K562 (cell line): ENCODE results near the gene HMCN2. TPM values are rescaled to one million over a fixed set of nuclear protein-coding genes. Genes with fewer than 3 reads are reported as not detected.

ENCODE experiments used
- ATAC-seq: fragments of 200-7000 bp; cut with Tn5 transposase; 3 replicates; pipeline ENCODE4 v1.9.1; 2020; ENCODE audit warnings: moderate library complexity
- BruUV-seq: library from RNA; stranded (reverse); fragments of 400-500 nt; replicated peaks from 2 replicates; lab custom pipeline; 2021; lab: Mats Ljungman, UMichigan
- CTCF ChIA-PET: fragments of 300-600 bp; formaldehyde crosslinking; extraction: SDS; loops from one replicate; lab custom pipeline; 2021; ENCODE audit warnings: low intra/inter-chr PET ratio; lab: Yijun Ruan, JAX
- POLR2A ChIA-PET: fragments of 300-600, 350-650 bp; sonication (Branson Sonifier 250); formaldehyde crosslinking; extraction: SDS; loops from one replicate; lab custom pipeline; 2021; ENCODE audit warnings: antibody characterized with exemption, inconsistent platforms; lab: Yijun Ruan, JAX
- DNase-seq, 4 experiments: peaks; one replicate each; pipeline versions ENCODE4 v3.0.0 to v3.0.0-alpha.2; 2011 to 2018; ENCODE audit warnings: low spot score in 3 of 4, mixed read lengths in 3 of 4; ENCODE audit errors: extremely low read depth in 1 of 4
- FAIRE-seq: peaks from 2 replicates; lab custom pipeline; 2011; peaks lifted over from hg19 to GRCh38; lab: Jason Lieb, UNC
- H2AFZ ChIP-seq: 2 replicates; pipeline ENCODE4 v1.6.0; 2011; ENCODE audit warnings: low read depth, low read length, control low read depth, inconsistent platforms
- H3K27ac ChIP-seq: fragments of 200-600 bp; 3 replicates; pipeline ENCODE4 v1.8.0; 2011; ENCODE audit warnings: low read depth, mild to moderate bottlenecking, control low read depth, inconsistent platforms, low read length, moderate library complexity, mixed read lengths; ENCODE audit errors: extremely low read depth
- H3K27me3 ChIP-seq, 2 experiments: fragments of 300-600 bp in 1 of 2; 2 replicates in 1 of 2; 3 replicates in 1 of 2; pipeline versions ENCODE4 v1.6.0 to v1.8.0; 2011; ENCODE audit warnings: inconsistent platforms in 2 of 2, low read length in 2 of 2, mild to moderate bottlenecking in 1 of 2, mixed read lengths in 1 of 2, moderate library complexity in 1 of 2; ENCODE audit not compliant: control insufficient read depth in 2 of 2, insufficient read depth in 2 of 2
- H3K36me3 ChIP-seq: fragments of 300-600 bp; 3 replicates; pipeline ENCODE4 v1.8.0; 2011; ENCODE audit warnings: mild to moderate bottlenecking, low read length, inconsistent platforms; ENCODE audit not compliant: control insufficient read depth, insufficient read depth
- H3K4me1 ChIP-seq, 2 experiments: fragments of 200-600 bp in 1 of 2; replicated peaks in 1 of 2; 2 replicates in 1 of 2; 3 replicates in 1 of 2; pipeline versions ENCODE4 v1.5.1 to v1.8.0; 2011; ENCODE audit warnings: inconsistent platforms in 2 of 2, low read length in 2 of 2, mild to moderate bottlenecking in 1 of 2, mixed read lengths in 1 of 2, moderate library complexity in 1 of 2; ENCODE audit not compliant: control insufficient read depth in 2 of 2, insufficient read depth in 2 of 2
- H3K4me2 ChIP-seq: 2 replicates; pipeline ENCODE4 v1.6.1; 2011; ENCODE audit warnings: low read length, control low read depth, inconsistent platforms, mixed read lengths; ENCODE audit not compliant: insufficient read depth
- H3K4me3 ChIP-seq: fragments of 200-600 bp; sonication (generic), shearing (Covaris generic); 2 replicates; pipeline ENCODE4 v1.5.1; 2016; ENCODE audit warnings: control low read depth, inconsistent platforms
- H3K79me2 ChIP-seq: fragments of 200-600 bp; 3 replicates; pipeline ENCODE4 v1.8.0; 2011; ENCODE audit warnings: low read length, inconsistent platforms; ENCODE audit not compliant: control insufficient read depth, insufficient read depth
- H3K9ac ChIP-seq, 2 experiments: 2 replicates each; pipeline versions ENCODE4 v1.6.0 to v1.6.1; 2011; ENCODE audit warnings: low read depth in 2 of 2, low read length in 2 of 2, control low read depth in 1 of 2, inconsistent platforms in 1 of 2, mild to moderate bottlenecking in 1 of 2, mixed read lengths in 1 of 2; ENCODE audit not compliant: insufficient read depth in 1 of 2
- H3K9me1 ChIP-seq: one replicate; pipeline ENCODE4 v1.6.0; 2011; ENCODE audit warnings: inconsistent platforms, mild to moderate bottlenecking, low read length, moderate library complexity; ENCODE audit not compliant: control insufficient read depth, insufficient read depth
- H3K9me3 ChIP-seq: replicated peaks from 2 replicates; pipeline ENCODE4 v1.5.1; 2011; ENCODE audit warnings: low read depth, low read length, inconsistent platforms; ENCODE audit not compliant: control insufficient read depth, insufficient read depth
- H4K20me1 ChIP-seq: replicated peaks from 2 replicates; pipeline ENCODE4 v1.6.1; 2011; ENCODE audit warnings: low read length, inconsistent platforms, mixed read lengths; ENCODE audit not compliant: control insufficient read depth, insufficient read depth
- HNRNPLL ChIP-seq: fragments of 200-400 bp; formaldehyde crosslinking; IDR thresholded peaks from 2 replicates; pipeline ENCODE4 v1.6.1; 2017; ENCODE audit warnings: low read length, low read depth, mild to moderate bottlenecking; ENCODE audit not compliant: poor library complexity, severe bottlenecking
- SMC3 ChIP-seq: conservative IDR thresholded peaks from 2 replicates; pipeline ENCODE4 v1.6.1; 2011; ENCODE audit warnings: low read depth, low read length, improper control_type of control experiment; ENCODE audit not compliant: insufficient read depth
- TARDBP ChIP-seq: fragments of 450-650 bp; IDR thresholded peaks from 2 replicates; pipeline ENCODE4 v1.6.1; 2016
- XRCC5 ChIP-seq: fragments of 200-400 bp; formaldehyde crosslinking; IDR thresholded peaks from 2 replicates; pipeline ENCODE4 v1.6.1; 2017; ENCODE audit warnings: low read depth, mild to moderate bottlenecking, low read length
- ZNF12 ChIP-seq: sonication (generic); formaldehyde crosslinking; IDR thresholded peaks from 2 replicates; pipeline ENCODE4 v1.4.0; 2020; ENCODE audit warnings: mild to moderate bottlenecking, missing genetic modification reagents
- WGBS: fragments of 100-300 bp; shearing (Covaris generic); methylation state at CpG from one replicate; pipeline ENCODE4 v1.1.6; 2016; ENCODE audit warnings: low coverage, mixed read lengths; ENCODE audit not compliant: insufficient coverage; ENCODE audit errors: missing lambda C conversion rate; 5-methylcytosine and 5-hydroxymethylcytosine counted together
- in situ Hi-C: fragments of 300-500 bp; cut with MboI; formaldehyde crosslinking; loops from 4 replicates; pipeline ENCODE4 v1.15.0; 2018; ENCODE audit warnings: inconsistent platforms, mixed read lengths
- intact Hi-C: fragments of 100-400 bp; cut with micrococcal nuclease; formaldehyde crosslinking; loops from 2 replicates; pipeline ENCODE4 v1.14.2; 2022
- polyA plus RNA-seq, 8 experiments: library from polyadenylated mRNA; depleted of rRNA in 4 of 8; stranded (reverse) in 5 of 8; unstranded in 3 of 8; fragments of >200 nt; fragmentation: Nextera tagmentation in 2 of 8; fragmentation: Illumina TruSeq in 1 of 8; extraction: Ambion mirVana in 2 of 8; extraction: Trizol in 1 of 8; gene quantifications; 2 replicates each; pipeline versions ENCODE4 v1.2.1 to v1.2.3, GENCODE V29; 2011 to 2014; ENCODE audit warnings: inconsistent platforms in 1 of 8, missing spikeins in 1 of 8
- total RNA-seq, 7 experiments: library from RNA; depleted of rRNA in 6 of 7; stranded (reverse); fragments of >200 nt in 6 of 7; fragmentation: Illumina TruSeq in 2 of 7; extraction: Trizol in 2 of 7; gene quantifications; 2 replicates each; pipeline versions ENCODE4 v1.2.1 to v1.2.3, GENCODE V29; 2011 to 2021; ENCODE audit warnings: low replicate concordance in 1 of 7
- TF ChIP-seq, protein P1 (sequence below), 2 experiments: fragments of 450-650 bp; formaldehyde crosslinking in 1 of 2; IDR thresholded peaks; 2 replicates each; pipeline versions ENCODE4 v1.4.0 to v1.6.1; 2014 to 2020; ENCODE audit warnings: mild to moderate bottlenecking in 2 of 2, borderline replicate concordance in 1 of 2, low read depth in 1 of 2
- TF ChIP-seq, protein P2 (sequence below): fragments of 150-350 bp; conservative IDR thresholded peaks from 2 replicates; pipeline ENCODE4 v1.6.1; 2014; ENCODE audit warnings: low read length

HMCN2 gene
- total and polyA plus RNA-seq, 9 of the 15 experiments (the other 6 are each of a cell fraction or from before 2014, with no cell fraction given) = 0.01 TPM; not detected in 8

DNA sequence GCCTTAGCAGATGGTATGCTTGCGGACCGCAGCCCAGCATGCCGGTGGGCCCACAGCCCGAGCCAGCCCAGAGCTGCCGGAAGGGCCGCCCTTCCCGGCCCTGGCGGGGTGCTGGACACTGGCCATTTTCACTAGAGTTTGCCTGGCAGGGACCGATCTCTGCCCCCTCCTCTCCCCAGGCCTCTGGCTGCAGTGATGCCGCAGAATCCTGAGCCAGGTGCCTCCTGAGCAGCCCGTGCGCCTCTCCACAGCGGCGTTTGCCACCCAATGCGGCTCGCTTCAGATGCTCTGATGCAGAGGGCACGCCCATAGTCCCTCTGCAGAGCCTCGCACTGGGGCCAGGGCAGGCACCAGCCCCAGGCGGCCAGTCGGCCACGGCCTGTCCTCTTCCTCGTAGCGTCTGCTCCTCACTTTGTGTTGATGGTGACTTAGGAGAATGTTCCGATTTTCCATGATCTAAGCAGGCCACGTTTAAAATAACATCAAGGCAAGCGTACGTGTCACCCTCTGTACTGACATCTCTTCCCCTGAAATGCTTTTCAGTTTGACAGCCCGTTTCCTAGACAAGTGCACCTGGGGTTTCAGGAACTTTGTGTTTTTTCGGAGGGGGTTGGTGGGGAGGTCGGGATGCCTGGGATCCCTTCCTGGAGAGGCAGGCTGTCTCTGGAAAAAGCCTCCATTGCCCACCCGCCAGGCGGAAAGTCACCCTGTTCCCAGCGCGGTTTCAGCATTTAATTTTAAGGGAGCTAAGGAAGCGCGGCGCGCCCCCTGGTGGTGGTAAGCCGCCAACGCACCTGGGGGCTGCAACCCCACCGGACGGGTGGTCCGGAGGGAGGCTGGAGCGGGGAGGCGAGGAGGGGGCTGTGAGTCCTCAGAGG lies 29.8 kb upstream of the HMCN2 start:
- Histone ChIP-seq H4K20me1 (0 out of 2 replicates have a peak, but pooled peaks cover 4% of the 10 kb centered on the region), H3K4me2 (no peak overlapping the region; the same call in 1 of the 2 replicates), H3K9me3 (no peaks in the 10 kb centered on the region), H3K4me1 (peaks cover 18 to 32% of the 10 kb centered on the region in 2 experiments), H3K79me2 (no peaks in the 10 kb centered on the region), H2AFZ (peak overlapping the region; percentile 70; the same call in 1 of the 2 replicates), H3K36me3 (peaks cover 18% of the 10 kb centered on the region; the same call in 2 of the 3 replicates), H3K9me1 (no peaks in the 10 kb centered on the region), H3K27ac (peak overlapping the region; percentile 38; the same call in 1 of the 3 replicates), H3K4me3 (no peak overlapping the region), H3K9ac (peak overlapping the region in 1 of 2 experiments; percentile 15; a peak in 1 of 4 replicates), H3K27me3 (no peaks in the 10 kb centered on the region)
- FAIRE-seq (peak; percentile 54), DNase-seq (peak; percentile 73 to 79 (median 77)), ATAC-seq (peak; percentile 70)
- ChIA-PET CTCF (interaction anchor here (0.7 to 2.8 kb wide), 6 partner anchors 68 to 350 kb away, joined by 3 to 29 read pairs (median 4); no protein-coding TSS in a partner anchor), POLR2A (interaction anchor here (0.5 to 1.0 kb wide), 4 partner anchors 9 to 1011 kb away, joined by 3 to 4 read pairs (median 3); no protein-coding TSS in a partner anchor)
- 48% methylated on average over 41 of the region's 45 CpGs for WGBS
- in situ Hi-C loops (loop anchor here (5.0 kb wide), 1 partner anchor 123 kb away; no protein-coding TSS in a partner anchor), intact Hi-C loops (loop anchor here (2.0 kb wide), 2 partner anchors 129 to 349 kb away; no protein-coding TSS in a partner anchor)
- no TSS peak for BruUV-seq
- TF ChIP-seq, protein P1, sequence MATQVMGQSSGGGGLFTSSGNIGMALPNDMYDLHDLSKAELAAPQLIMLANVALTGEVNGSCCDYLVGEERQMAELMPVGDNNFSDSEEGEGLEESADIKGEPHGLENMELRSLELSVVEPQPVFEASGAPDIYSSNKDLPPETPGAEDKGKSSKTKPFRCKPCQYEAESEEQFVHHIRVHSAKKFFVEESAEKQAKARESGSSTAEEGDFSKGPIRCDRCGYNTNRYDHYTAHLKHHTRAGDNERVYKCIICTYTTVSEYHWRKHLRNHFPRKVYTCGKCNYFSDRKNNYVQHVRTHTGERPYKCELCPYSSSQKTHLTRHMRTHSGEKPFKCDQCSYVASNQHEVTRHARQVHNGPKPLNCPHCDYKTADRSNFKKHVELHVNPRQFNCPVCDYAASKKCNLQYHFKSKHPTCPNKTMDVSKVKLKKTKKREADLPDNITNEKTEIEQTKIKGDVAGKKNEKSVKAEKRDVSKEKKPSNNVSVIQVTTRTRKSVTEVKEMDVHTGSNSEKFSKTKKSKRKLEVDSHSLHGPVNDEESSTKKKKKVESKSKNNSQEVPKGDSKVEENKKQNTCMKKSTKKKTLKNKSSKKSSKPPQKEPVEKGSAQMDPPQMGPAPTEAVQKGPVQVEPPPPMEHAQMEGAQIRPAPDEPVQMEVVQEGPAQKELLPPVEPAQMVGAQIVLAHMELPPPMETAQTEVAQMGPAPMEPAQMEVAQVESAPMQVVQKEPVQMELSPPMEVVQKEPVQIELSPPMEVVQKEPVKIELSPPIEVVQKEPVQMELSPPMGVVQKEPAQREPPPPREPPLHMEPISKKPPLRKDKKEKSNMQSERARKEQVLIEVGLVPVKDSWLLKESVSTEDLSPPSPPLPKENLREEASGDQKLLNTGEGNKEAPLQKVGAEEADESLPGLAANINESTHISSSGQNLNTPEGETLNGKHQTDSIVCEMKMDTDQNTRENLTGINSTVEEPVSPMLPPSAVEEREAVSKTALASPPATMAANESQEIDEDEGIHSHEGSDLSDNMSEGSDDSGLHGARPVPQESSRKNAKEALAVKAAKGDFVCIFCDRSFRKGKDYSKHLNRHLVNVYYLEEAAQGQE (IDR thresholded peaks at IDR 0.05; ENCODE audit: borderline replicate concordance) = peak; percentile 88
- TF ChIP-seq, protein P1 (CRISPR knock-in tag; IDR thresholded peaks at IDR 0.05; ENCODE audit: low read depth) = no peak
- no peak for TF ChIP-seq TARDBP
- TF ChIP-seq, protein P2, sequence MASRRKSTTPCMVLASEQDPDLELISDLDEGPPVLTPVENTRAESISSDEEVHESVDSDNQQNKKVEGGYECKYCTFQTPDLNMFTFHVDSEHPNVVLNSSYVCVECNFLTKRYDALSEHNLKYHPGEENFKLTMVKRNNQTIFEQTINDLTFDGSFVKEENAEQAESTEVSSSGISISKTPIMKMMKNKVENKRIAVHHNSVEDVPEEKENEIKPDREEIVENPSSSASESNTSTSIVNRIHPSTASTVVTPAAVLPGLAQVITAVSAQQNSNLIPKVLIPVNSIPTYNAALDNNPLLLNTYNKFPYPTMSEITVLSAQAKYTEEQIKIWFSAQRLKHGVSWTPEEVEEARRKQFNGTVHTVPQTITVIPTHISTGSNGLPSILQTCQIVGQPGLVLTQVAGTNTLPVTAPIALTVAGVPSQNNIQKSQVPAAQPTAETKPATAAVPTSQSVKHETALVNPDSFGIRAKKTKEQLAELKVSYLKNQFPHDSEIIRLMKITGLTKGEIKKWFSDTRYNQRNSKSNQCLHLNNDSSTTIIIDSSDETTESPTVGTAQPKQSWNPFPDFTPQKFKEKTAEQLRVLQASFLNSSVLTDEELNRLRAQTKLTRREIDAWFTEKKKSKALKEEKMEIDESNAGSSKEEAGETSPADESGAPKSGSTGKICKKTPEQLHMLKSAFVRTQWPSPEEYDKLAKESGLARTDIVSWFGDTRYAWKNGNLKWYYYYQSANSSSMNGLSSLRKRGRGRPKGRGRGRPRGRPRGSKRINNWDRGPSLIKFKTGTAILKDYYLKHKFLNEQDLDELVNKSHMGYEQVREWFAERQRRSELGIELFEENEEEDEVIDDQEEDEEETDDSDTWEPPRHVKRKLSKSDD = no peak
- no peak for TF ChIP-seq HNRNPLL
- TF ChIP-seq XRCC5 = peak; percentile 79; the same call in 1 of the 2 replicates
- TF ChIP-seq SMC3 = peak; percentile 89
- peak; percentile 61; the same call in 1 of the 2 replicates for TF ChIP-seq ZNF12 (CRISPR knock-in tag)
